MCF 10A (cell line): ENCODE measurements around the gene TEX51. TPM values are rescaled to one million over a fixed set of nuclear protein-coding genes. Genes with fewer than 3 reads are reported as not detected.

Source experiments
- BruUV-seq: library from RNA; stranded (reverse); fragments of 400-500 nt; replicated peaks from 2 replicates; lab custom pipeline; 2021; lab: Mats Ljungman, UMichigan
- CTCF ChIA-PET: fragments of 300-600 bp; sonication (Branson Sonifier 250); formaldehyde crosslinking; extraction: SDS; loops from one replicate; lab custom pipeline; 2021; ENCODE audit warnings: antibody characterized with exemption, inconsistent platforms; lab: Yijun Ruan, JAX
- POLR2A ChIA-PET: fragments of 300-600, 350-650 bp; sonication (Branson Sonifier 250); formaldehyde crosslinking; extraction: SDS; loops from one replicate; lab custom pipeline; 2020; ENCODE audit warnings: antibody characterized with exemption, inconsistent platforms; lab: Yijun Ruan, JAX
- DNase-seq: peaks from one replicate; pipeline ENCODE4 v3.0.0-alpha.2; 2018; ENCODE audit not compliant: unreplicated experiment
- H3K27ac Mint-ChIP-seq: one replicate; pipeline ENCODE4 v1.8.0; 2022; ENCODE audit warnings: mild to moderate bottlenecking, low read depth, mixed read lengths; ENCODE audit not compliant: unreplicated experiment
- H3K27me3 Mint-ChIP-seq: one replicate; pipeline ENCODE4 v1.8.0; 2022; ENCODE audit warnings: mixed read lengths; ENCODE audit not compliant: insufficient read depth, unreplicated experiment
- H3K36me3 Mint-ChIP-seq: one replicate; pipeline ENCODE4 v1.8.0; 2022; ENCODE audit warnings: mild to moderate bottlenecking, moderate library complexity, mixed read lengths; ENCODE audit not compliant: insufficient read depth, unreplicated experiment
- H3K4me1 Mint-ChIP-seq: one replicate; pipeline ENCODE4 v1.8.0; 2022; ENCODE audit warnings: mixed read lengths; ENCODE audit not compliant: insufficient read depth, unreplicated experiment
- H3K4me3 Mint-ChIP-seq: one replicate; pipeline ENCODE4 v1.8.0; 2022; ENCODE audit warnings: mild to moderate bottlenecking, moderate library complexity, mixed read lengths; ENCODE audit not compliant: unreplicated experiment
- H3K9me3 Mint-ChIP-seq: one replicate; pipeline ENCODE4 v1.8.0; 2022; ENCODE audit warnings: mixed read lengths; ENCODE audit not compliant: unreplicated experiment
- intact Hi-C: fragments of 100-400 bp; cut with micrococcal nuclease; formaldehyde crosslinking; loops from 2 replicates; pipeline ENCODE4 v1.14.1; 2022
- total RNA-seq: library from RNA; stranded (reverse); gene quantifications from 2 replicates; pipeline ENCODE4 v1.2.3, GENCODE V29; 2022
- TF ChIP-seq, protein P1 (sequence below): fragments of 200-600 bp; IDR thresholded peaks from one replicate; pipeline ENCODE4 v1.8.0; 2022; ENCODE audit warnings: antibody characterized with exemption, mild to moderate bottlenecking; ENCODE audit not compliant: unreplicated experiment

Gene TEX51
- total RNA-seq, 1 experiment from 2014 or later: not detected

DNA sequence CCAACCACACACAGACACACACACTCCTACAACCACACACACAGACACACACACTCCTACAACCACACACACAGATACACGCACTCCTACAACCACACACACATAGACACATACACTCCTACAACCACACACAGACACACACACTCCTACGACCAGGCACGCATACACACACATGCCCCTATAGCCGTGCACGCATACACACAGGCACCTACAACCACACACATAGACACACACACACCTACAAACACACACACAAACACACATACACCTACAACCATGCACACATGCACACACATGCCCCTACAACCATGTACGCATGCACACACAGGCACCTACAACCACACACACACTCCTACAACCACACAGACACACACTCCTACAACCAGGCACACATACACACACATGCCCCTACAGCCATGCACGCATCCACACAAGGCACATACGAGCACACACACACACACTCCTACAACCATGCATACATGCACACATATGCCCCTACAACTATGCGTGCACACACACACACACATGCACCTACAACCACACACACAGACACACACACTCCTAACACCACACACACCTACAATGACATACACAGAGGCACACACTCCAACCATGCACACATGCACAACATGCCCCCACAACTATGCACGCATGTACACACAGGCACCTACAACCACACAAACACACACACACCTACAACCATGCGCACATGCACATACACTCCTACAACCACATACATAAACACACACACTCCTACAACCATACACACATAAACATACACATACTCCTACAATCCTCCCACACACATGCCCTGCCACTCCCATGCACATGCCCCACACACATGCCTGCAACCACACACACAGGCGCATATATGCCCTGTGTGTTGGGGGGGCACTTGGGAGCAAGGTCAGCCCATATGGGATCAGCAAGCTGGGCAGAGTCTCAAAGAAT, 19.1 kb upstream of the TEX51 start:
- intact Hi-C loops: no loop called here
- Mint-ChIP-seq H3K4me1 (no peaks in the 10 kb centered on the region), H3K27me3 (peaks cover 12% of the 10 kb centered on the region), H3K9me3 (peaks cover 14% of the 10 kb centered on the region), H3K36me3 (no peaks in the 10 kb centered on the region), H3K4me3 (no peak overlapping the region), H3K27ac (no peak overlapping the region)
- TF ChIP-seq, protein P1, sequence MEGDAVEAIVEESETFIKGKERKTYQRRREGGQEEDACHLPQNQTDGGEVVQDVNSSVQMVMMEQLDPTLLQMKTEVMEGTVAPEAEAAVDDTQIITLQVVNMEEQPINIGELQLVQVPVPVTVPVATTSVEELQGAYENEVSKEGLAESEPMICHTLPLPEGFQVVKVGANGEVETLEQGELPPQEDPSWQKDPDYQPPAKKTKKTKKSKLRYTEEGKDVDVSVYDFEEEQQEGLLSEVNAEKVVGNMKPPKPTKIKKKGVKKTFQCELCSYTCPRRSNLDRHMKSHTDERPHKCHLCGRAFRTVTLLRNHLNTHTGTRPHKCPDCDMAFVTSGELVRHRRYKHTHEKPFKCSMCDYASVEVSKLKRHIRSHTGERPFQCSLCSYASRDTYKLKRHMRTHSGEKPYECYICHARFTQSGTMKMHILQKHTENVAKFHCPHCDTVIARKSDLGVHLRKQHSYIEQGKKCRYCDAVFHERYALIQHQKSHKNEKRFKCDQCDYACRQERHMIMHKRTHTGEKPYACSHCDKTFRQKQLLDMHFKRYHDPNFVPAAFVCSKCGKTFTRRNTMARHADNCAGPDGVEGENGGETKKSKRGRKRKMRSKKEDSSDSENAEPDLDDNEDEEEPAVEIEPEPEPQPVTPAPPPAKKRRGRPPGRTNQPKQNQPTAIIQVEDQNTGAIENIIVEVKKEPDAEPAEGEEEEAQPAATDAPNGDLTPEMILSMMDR: no peak
- ChIA-PET POLR2A (no interaction called here), CTCF (no interaction called here)
- no TSS peak for BruUV-seq
- no peak for DNase-seq

DNA sequence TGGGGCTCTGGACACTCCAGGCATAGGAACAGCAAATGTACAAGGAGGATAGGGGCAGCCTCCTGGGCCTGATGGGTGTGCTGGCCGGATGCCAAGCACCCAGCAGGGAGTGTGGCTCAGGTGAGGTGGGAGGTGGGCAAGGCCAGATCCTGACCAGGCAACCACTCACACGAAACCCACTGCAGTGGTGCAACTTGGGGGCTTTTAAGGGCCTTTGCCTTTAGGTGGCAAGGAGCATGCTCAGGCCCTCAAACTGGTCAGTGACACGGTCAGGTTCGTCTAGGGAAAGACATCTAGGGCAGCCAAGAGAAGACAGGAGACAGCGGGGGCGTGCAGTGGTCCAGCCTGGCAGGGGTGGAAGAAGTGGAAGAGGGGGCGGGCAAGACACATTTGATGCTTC, 18.4 kb upstream of the TEX51 start:
- BruUV-seq: no TSS peak
- CTCF ChIA-PET: no interaction called here
- no peaks in the 10 kb centered on the region for H3K36me3 Mint-ChIP-seq
- no peak for DNase-seq
- H3K27me3 Mint-ChIP-seq: peaks cover 5% of the 10 kb centered on the region
- H3K27ac Mint-ChIP-seq: no peak overlapping the region
- H3K9me3 Mint-ChIP-seq: peaks cover 7% of the 10 kb centered on the region
- POLR2A ChIA-PET: no interaction called here
- no peaks in the 10 kb centered on the region for H3K4me1 Mint-ChIP-seq
- H3K4me3 Mint-ChIP-seq: no peak overlapping the region
- intact Hi-C loops: no loop called here
- TF ChIP-seq, protein P1: no peak

DNA sequence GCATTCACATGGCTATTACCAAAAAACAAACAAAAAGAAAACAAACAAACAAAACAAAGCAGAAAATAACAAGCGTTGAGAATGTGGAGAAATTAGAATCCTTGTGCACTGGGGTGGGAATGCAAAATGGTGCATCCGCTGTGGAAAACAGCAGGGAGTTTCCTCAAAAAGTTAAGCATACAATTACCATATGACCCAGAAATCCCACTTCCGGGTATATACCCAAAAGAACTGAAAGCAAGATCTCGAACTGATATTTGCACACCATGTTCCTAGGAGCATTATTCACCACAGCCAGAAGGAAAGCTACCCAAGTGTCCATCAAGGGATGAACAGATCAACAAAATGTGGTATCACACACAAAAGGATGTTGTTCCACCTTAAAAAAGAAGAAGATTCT, 17.9 kb upstream of the TEX51 start:
- BruUV-seq: no TSS peak
- TF ChIP-seq, protein P1: no peak
- intact Hi-C loops: no loop called here
- no peak overlapping the region for H3K27ac Mint-ChIP-seq
- peaks cover under 1% of the 10 kb centered on the region for H3K27me3 Mint-ChIP-seq
- peaks cover 2% of the 10 kb centered on the region for H3K9me3 Mint-ChIP-seq
- ChIA-PET CTCF (no interaction called here), POLR2A (no interaction called here)
- no peak for DNase-seq
- H3K4me3 Mint-ChIP-seq: no peak overlapping the region
- no peaks in the 10 kb centered on the region for H3K4me1 Mint-ChIP-seq
- no peaks in the 10 kb centered on the region for H3K36me3 Mint-ChIP-seq

DNA sequence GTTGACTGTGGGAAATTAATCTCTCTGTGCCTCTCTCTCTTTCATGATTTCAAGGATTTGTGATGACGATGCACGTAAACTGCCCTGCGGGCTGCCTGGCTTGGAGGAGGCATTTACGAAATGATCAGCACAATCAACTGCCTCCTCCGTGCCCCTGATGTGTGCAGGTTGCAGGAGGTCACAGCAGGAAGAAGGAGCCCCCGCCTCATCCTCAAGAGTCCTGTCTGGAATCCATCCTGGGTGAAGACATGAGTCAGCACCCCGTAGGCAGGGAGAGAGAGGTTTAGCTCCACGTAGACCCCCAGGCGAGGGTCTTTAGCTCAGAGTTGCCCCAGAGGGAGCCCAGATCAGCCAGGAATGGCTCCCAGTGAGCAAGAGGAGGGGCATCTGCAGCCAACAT, 17.1 kb upstream of the TEX51 start:
- no peak for DNase-seq
- Mint-ChIP-seq H3K27me3 (peaks cover under 1% of the 10 kb centered on the region), H3K27ac (no peak overlapping the region), H3K36me3 (no peaks in the 10 kb centered on the region), H3K9me3 (no peaks in the 10 kb centered on the region), H3K4me1 (no peaks in the 10 kb centered on the region), H3K4me3 (no peak overlapping the region)
- intact Hi-C loops: no loop called here
- BruUV-seq: no TSS peak
- ChIA-PET CTCF (interaction anchor here (0.6 kb wide), 1 partner anchor 14 kb away, joined by 3 read pairs; no protein-coding TSS in a partner anchor), POLR2A (no interaction called here)
- TF ChIP-seq, protein P1: no peak
